Ishikawa (cell line): ENCODE results near the gene FNDC5.

ENCODE experiments used
- CEBPB ChIP-seq: IDR thresholded peaks from 2 replicates; pipeline ENCODE4 v1.6.1; 2012
- TCF12 ChIP-seq: IDR thresholded peaks from 2 replicates; pipeline ENCODE4 v1.6.1; 2012; ENCODE audit warnings: low read depth
- TF ChIP-seq, protein P1 (sequence below): IDR thresholded peaks from 2 replicates; pipeline ENCODE4 v1.6.1; 2012

GRCh38 chr1:32848354-32849063 lies 22.2 kb downstream of the FNDC5 start:
- TF ChIP-seq TCF12 = no peak
- TF ChIP-seq, protein P1, sequence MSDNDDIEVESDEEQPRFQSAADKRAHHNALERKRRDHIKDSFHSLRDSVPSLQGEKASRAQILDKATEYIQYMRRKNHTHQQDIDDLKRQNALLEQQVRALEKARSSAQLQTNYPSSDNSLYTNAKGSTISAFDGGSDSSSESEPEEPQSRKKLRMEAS = no peak
- no peak for TF ChIP-seq CEBPB
